ENCODE data around the gene LTC4S. TPM values are rescaled to one million over a fixed set of nuclear protein-coding genes. Genes with fewer than 3 reads are reported as not detected.

The LTC4S gene
- total and polyA plus RNA-seq, 9 of the 15 experiments (the other 6 are each of a cell fraction or from before 2014, with no cell fraction given) = 0.17 to 0.77 (median 0.75) TPM; not detected in 6

DNA sequence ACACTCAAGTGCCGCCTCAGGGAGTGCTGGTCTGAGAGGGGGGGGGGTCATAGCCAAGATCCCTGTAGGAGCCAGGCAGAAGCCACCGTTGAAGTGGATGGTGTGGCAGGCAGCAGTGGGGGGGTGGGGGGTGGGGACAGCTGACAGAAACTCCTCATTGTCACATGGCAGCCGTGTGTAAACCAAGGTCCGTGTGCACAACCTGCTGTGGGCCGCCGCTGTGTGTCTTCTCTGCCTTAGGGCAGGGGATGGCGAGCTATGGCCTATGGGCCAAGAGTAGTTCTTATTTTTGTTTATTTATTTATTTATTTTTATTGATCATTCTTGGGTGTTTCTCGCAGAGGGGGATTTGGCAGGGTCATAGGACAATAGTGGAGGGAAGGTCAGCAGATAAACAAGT lies 40.3 kb downstream of the LTC4S start:
- H3K9me3 ChIP-seq (replicated peaks; ENCODE audit: control insufficient read depth, insufficient read depth, low read depth, low read length) = no peaks in the 10 kb centered on the region
- no peaks in the 10 kb centered on the region for H3K27me3 ChIP-seq (ENCODE audit: control insufficient read depth in 2 of 2, insufficient read depth in 2 of 2, low read length in 2 of 2)
- no peak for FAIRE-seq
- no peak overlapping the region for H3K9ac ChIP-seq (ENCODE audit: insufficient read depth in 1 of 2, low read depth in 2 of 2, low read length in 2 of 2)
- H4K20me1 ChIP-seq (replicated peaks; ENCODE audit: control insufficient read depth, insufficient read depth, low read length) = peaks cover 4% of the 10 kb centered on the region; the same call in 1 of the 2 replicates
- WGBS (ENCODE audit: insufficient coverage, low coverage, missing lambda C conversion rate) = 78% methylated on average over 5 of the region's 8 CpGs
- no peak overlapping the region for H3K27ac ChIP-seq (ENCODE audit: extremely low read depth, low read depth, low read length)
- H2AFZ ChIP-seq (ENCODE audit: low read depth, low read length) = no peak overlapping the region
- no peaks in the 10 kb centered on the region; the same call in 2 of the 3 replicates for H3K79me2 ChIP-seq (ENCODE audit: control insufficient read depth, insufficient read depth, low read length)
- in situ Hi-C loops (cut with MboI) = no loop called here
- peaks cover 79% of the 10 kb centered on the region for H3K36me3 ChIP-seq (ENCODE audit: control insufficient read depth, insufficient read depth, low read length)
- intact Hi-C loops (cut with micrococcal nuclease) = no loop called here
- DNase-seq (ENCODE audit: extremely low read depth in 1 of 4, low spot score in 3 of 4) = peak in 2 of 4 experiments; percentile 35 to 39
- POLR2A ChIA-PET = interaction anchor here (3.3 kb wide), 1 partner anchor 12 kb away, joined by 15 read pairs; no protein-coding TSS in a partner anchor
- H3K4me2 ChIP-seq (ENCODE audit: insufficient read depth, low read length) = no peak overlapping the region
- no peaks in the 10 kb centered on the region for H3K9me1 ChIP-seq (ENCODE audit: control insufficient read depth, insufficient read depth, low read length)
- CTCF ChIA-PET (ENCODE audit: low intra/inter-chr PET ratio) = no interaction called here
- H3K4me3 ChIP-seq = no peak overlapping the region
- TF ChIP-seq POLR2G (IDR thresholded peaks at IDR 0.05; ENCODE audit: low read depth, low read length) = 0 out of 2 replicates have a peak, but pooled peaks have one; percentile 33
- TF ChIP-seq, protein P1, sequence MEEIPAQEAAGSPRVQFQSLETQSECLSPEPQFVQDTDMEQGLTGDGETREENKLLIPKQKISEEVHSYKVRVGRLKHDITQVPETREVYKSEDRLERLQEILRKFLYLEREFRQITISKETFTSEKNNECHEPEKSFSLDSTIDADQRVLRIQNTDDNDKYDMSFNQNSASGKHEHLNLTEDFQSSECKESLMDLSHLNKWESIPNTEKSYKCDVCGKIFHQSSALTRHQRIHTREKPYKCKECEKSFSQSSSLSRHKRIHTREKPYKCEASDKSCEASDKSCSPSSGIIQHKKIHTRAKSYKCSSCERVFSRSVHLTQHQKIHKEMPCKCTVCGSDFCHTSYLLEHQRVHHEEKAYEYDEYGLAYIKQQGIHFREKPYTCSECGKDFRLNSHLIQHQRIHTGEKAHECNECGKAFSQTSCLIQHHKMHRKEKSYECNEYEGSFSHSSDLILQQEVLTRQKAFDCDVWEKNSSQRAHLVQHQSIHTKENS (CRISPR knock-in tag; IDR thresholded peaks at IDR 0.05) = no peak
- TF ChIP-seq, protein P2, sequence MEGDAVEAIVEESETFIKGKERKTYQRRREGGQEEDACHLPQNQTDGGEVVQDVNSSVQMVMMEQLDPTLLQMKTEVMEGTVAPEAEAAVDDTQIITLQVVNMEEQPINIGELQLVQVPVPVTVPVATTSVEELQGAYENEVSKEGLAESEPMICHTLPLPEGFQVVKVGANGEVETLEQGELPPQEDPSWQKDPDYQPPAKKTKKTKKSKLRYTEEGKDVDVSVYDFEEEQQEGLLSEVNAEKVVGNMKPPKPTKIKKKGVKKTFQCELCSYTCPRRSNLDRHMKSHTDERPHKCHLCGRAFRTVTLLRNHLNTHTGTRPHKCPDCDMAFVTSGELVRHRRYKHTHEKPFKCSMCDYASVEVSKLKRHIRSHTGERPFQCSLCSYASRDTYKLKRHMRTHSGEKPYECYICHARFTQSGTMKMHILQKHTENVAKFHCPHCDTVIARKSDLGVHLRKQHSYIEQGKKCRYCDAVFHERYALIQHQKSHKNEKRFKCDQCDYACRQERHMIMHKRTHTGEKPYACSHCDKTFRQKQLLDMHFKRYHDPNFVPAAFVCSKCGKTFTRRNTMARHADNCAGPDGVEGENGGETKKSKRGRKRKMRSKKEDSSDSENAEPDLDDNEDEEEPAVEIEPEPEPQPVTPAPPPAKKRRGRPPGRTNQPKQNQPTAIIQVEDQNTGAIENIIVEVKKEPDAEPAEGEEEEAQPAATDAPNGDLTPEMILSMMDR (IDR thresholded peaks at IDR 0.05 in 2 of 3, conservative IDR thresholded peaks at IDR 0.05 in 1 of 3; ENCODE audit: insufficient read depth in 2 of 3, low read depth in 1 of 3, low read length in 3 of 3) = no peak
- no peak for TF ChIP-seq MTA2 (IDR thresholded peaks at IDR 0.05; ENCODE audit: low read depth)
- no peak for TF ChIP-seq ZNF589 (CRISPR knock-in tag; IDR thresholded peaks at IDR 0.05; ENCODE audit: low read depth)
- no peak for TF ChIP-seq SMAD1 (IDR thresholded peaks at IDR 0.05; ENCODE audit: low read depth, low read length, partially characterized antibody)
- TF ChIP-seq L3MBTL2 (IDR thresholded peaks at IDR 0.05) = no peak
- TF ChIP-seq TAF7 (tag; IDR thresholded peaks at IDR 0.05) = no peak
- TF ChIP-seq, protein P3, sequence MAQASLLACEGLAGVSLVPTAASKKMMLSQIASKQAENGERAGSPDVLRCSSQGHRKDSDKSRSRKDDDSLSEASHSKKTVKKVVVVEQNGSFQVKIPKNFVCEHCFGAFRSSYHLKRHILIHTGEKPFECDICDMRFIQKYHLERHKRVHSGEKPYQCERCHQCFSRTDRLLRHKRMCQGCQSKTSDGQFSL (CRISPR knock-in tag; IDR thresholded peaks at IDR 0.05) = no peak
- TF ChIP-seq, protein P3 (tag; IDR thresholded peaks at IDR 0.05) = 0 out of 4 replicates have a peak, but pooled peaks of 1 of the 2 experiments have one; percentile 30
- no peak for TF ChIP-seq NRF1 (conservative IDR thresholded peaks at IDR 0.05 in 1 of 2, IDR thresholded peaks at IDR 0.05 in 1 of 2)
- TF ChIP-seq, protein P4, sequence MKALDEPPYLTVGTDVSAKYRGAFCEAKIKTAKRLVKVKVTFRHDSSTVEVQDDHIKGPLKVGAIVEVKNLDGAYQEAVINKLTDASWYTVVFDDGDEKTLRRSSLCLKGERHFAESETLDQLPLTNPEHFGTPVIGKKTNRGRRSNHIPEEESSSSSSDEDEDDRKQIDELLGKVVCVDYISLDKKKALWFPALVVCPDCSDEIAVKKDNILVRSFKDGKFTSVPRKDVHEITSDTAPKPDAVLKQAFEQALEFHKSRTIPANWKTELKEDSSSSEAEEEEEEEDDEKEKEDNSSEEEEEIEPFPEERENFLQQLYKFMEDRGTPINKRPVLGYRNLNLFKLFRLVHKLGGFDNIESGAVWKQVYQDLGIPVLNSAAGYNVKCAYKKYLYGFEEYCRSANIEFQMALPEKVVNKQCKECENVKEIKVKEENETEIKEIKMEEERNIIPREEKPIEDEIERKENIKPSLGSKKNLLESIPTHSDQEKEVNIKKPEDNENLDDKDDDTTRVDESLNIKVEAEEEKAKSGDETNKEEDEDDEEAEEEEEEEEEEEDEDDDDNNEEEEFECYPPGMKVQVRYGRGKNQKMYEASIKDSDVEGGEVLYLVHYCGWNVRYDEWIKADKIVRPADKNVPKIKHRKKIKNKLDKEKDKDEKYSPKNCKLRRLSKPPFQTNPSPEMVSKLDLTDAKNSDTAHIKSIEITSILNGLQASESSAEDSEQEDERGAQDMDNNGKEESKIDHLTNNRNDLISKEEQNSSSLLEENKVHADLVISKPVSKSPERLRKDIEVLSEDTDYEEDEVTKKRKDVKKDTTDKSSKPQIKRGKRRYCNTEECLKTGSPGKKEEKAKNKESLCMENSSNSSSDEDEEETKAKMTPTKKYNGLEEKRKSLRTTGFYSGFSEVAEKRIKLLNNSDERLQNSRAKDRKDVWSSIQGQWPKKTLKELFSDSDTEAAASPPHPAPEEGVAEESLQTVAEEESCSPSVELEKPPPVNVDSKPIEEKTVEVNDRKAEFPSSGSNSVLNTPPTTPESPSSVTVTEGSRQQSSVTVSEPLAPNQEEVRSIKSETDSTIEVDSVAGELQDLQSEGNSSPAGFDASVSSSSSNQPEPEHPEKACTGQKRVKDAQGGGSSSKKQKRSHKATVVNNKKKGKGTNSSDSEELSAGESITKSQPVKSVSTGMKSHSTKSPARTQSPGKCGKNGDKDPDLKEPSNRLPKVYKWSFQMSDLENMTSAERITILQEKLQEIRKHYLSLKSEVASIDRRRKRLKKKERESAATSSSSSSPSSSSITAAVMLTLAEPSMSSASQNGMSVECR (CRISPR knock-in tag; IDR thresholded peaks at IDR 0.05) = no peak
- no peak for ATAC-seq
- BruUV-seq (replicated peaks) = no TSS peak
- H3K4me1 ChIP-seq (replicated peaks in 1 of 2; ENCODE audit: control insufficient read depth in 2 of 2, insufficient read depth in 2 of 2, low read length in 2 of 2) = peaks cover 0 to 19% of the 10 kb centered on the region in 2 experiments; a peak in 3 of 5 replicates

Measured in K562 (cell line).